CMK (cell line): Measurements from ENCODE around the gene TMIE.
A peak's percentile ranks its signal among the peaks of the same experiment; 100 is the strongest.
"Not testable (repeated sequence)": the region's sequence is repeated elsewhere in the genome, so short reads cannot be mapped to it uniquely, and the experiment has no call there.

Experiments
- DNase-seq: peaks from one replicate; pipeline ENCODE4 v3.0.0-alpha.2; 2010; ENCODE audit warnings: low read depth

TMIE gene

DNA sequence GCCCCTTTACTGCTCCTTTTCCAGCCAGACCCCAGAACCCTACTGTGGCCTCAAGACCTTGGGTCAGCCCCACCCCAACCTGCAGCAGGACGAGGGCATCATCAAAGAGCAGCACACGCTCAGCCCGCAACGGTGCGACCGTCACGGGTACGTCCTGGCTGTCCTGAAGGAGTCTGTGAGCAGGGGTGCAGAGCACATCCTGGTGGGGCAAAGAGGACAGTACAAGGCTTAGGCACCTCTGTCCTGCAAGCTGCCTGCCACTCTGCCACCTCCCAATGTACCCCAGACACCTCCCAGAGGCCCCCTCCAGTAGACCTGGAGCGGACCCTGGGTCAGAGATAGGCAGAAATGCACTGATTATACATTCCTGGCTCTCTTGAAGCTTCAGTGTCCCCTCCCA lies 15.7 kb upstream of the TMIE start:
- no peak for DNase-seq

DNA sequence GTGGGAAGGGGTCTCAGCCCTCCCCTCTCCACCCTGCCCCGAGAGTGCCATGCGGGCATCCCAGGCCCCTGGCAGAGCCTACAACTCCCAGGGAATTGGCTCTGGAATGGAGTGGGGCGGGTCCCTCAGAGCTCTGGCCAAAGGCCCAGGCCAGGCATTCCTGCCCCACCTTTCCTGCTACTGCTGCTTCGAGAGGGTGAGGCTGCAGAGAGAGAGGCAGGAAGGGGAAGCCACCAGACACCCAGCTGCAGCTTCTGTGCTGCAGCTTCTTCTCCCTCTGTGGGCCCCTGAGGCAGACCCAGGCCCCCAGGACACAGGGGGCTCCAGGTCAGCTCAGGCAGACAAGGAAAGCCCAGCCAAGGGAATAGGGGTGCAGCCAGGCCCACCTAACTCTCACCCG lies 10.4 kb upstream of the TMIE start:
- DNase-seq = no peak

- DNase-seq = no peak
These were observed 8.6 kb upstream of the TMIE start for GRCh38 chr3:46692566-46692990.

DNA sequence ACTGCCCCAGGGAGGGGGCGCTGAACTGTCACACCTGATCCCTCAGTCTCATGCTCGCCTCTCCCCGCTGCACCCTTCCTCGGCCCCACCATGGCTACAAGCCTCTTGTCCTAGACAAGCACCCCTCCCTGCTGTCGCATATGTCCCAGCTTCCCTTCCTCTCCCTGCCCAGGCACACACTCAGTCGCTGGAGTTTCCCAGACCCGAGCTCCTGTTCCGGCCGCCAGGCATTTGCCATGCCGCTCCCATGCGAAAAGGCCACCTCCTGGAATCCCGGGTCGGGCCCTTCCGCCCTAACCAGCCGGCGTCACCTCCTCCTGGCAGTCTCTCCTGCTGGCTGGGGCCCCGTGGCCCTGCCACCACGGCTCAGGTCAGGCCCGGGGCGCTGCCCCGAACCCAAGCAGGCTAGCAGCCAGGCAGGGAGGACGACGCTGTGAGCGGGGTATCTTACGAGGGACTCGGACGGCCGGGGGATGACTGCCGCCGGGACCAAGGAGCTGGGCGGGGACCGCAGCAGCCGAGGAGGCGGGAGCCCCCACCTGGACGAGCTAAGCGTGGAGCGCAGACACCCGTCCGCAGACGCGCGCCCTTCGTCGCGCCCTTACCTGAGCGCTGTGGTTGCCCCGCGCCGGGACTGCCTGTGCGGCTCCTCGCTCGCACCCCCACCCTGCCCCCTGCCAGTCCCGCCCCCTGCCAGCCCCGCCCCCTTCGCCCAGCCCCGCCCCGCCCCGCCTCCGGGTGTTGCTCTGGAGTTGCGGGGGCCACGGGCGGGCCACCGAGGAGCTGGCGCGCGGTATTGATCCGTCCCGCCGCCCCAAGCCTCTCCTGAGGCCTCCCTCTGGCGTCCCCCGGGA lies 7.9 kb upstream of the TMIE start, which contains the start of gene ALS2CL:
TSS of gene ALS2CL (minus strand) at position 642 of the 854 bp plus-strand sequence. CDS start 4,239 bp downstream, outside the sequence.
- peak; percentile 61 for DNase-seq

- peak; percentile 42 for DNase-seq
These were observed 7.3 kb upstream of the TMIE start for GRCh38 chr3:46693892-46694226.

DNA sequence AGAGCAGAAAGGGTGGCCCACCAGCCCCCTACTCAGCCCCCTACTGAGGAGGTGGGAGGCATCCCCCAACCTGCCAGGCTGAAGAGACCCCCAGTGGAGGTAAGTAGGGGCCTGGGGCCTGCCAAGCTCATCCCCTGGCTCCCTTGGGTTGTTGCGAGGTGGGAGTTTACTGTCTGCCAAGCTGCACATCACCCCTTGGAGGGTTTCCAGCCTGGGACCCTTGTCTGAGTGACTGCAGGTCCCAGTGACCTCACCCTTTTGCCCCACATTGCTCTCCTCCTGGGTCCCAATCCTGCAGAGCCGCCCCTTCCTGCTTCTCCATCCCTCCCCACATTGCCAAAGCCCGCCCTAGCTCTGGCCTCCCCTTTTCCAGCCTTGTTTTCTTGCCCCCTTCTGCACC lies 6.7 kb upstream of the TMIE start:
- no peak for DNase-seq

DNA sequence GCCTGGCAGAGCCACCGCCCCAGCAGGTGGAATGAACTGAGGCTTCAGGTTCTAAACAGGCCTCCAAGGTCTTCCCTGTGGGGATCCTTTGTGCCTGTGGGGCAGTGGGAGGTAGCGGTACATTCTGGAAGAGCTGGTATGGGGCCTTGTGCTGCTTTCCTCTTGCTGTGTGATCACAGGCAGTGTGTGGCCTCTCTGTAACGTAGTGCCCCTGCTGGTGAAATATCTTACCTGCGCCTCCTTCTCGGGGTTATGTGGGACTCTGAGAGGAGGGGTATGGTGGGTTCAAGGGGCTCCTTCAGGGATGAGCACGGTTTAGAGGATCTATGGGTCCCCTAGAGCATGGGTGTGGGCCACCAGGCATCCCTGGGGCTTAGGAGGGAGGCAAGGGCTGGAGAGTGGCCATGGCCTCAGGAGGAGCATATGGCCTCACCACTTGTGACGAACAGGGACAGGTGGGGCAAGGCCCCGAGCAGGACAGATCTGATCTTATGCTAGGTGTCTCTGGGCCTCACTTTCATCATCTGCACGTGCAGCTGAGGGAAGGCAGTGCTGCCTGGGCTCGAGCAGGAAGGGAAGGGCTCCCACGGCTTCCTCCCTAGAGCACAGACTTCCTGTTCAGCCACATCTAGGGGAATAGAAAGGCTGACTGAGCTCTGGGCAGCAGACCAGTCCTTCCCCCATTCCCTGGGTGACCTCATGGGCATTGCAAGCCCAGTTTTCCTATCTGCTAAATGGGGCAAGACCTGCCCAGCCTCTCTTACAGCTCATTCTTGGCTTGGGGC lies 5.8 kb upstream of the TMIE start:
- DNase-seq = peak; percentile 89

- no peak for DNase-seq
These were observed 5.0 kb upstream of the TMIE start for GRCh38 chr3:46695962-46696894.

DNA sequence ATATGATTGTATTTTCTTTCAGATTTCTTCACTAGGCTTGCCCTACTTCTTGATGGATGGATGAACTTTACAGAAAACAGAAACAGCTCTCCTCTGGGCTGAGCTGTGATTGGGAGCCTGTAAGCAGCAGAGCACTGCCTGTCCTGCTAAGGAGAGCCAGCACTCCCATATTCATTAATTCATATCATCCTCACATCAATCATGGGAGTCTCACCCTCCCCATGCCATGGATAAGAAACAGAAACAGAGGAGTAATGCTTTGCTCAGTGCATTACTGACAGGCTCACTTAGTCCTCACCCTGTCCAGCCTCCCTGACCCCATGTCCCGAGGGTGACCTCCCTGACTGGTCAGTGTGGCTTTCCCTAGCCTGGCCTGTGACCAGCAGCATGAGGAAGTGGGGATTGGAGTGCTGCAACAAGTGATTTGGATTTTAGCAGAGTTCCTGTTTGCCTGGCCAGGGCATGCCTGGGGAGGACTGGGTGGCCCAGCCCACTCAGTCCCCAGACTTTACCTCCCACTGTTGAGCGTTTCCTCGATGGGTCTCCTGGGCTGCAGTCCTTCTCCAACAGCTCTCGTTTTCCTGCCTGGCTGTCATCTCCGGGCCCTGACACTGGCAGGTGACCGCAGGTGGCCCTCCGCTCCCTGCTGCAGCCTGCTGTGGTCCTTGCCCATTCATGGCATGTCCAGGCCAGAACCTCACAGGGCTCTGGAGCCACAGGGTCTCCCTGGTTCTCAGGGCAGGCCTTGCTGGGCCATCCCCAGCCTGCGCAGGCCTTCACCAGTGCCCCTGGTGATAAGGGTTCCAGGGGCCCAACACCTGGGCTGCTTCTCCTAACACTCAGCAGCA lies 1.3 kb upstream of the TMIE start:
- no peak for DNase-seq

GRCh38 chr3:46700772-46701171 lies 420 bp upstream of the TMIE start:
- DNase-seq = no peak

GRCh38 chr3:46702246-46703012 lies 1.2 kb downstream of the TMIE start:
- no peak for DNase-seq

DNA sequence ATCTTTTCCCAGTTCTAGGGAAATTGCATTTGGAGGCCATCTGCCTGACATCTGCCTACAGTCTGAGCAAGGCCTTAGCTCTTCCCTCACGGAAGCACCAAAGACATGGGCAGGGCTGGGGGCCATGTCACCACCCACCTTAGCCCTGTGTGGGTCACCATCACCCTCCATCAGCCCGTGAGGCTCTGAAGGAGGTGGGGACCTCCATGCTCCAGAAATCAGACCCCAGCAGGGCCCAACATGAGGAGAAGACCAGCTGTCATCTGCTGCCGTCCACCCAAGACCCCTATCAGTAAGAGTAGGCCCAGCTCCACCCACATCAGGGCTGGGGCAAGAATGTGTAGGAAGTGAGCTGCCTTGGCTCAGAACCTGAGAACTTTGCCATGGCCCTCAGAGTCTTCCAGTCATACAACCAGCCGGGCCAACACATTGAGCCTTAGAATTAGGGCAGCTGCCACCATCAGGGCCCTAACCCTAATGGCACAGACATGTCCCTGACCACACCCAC lies 1.9 kb downstream of the TMIE start:
- DNase-seq = no peak

DNA sequence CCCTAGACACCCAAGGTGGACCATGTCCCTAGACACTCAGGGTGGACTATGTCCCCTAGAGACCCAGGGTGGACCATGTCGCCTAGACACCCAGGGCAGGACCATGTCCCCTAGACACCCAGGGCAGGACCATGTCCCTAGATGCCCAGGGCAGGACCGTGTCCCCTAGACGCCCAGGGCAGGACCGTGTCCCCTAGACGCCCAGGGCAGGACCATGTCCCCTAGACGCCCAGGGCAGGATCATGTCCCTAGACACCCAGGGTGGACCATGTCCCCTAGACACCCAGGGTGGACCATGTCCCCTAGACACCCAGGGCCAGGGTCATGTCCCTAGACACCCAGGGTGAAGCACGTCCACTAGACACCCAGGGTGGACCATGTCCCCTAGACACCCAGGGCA lies 3.2 kb downstream of the TMIE start:
- not testable (repeated sequence) for DNase-seq

GRCh38 chr3:46705022-46705530 lies 3.9 kb downstream of the TMIE start:
- DNase-seq = peak; percentile 35

GRCh38 chr3:46705751-46706552 lies 4.8 kb downstream of the TMIE start:
- DNase-seq = no peak

DNA sequence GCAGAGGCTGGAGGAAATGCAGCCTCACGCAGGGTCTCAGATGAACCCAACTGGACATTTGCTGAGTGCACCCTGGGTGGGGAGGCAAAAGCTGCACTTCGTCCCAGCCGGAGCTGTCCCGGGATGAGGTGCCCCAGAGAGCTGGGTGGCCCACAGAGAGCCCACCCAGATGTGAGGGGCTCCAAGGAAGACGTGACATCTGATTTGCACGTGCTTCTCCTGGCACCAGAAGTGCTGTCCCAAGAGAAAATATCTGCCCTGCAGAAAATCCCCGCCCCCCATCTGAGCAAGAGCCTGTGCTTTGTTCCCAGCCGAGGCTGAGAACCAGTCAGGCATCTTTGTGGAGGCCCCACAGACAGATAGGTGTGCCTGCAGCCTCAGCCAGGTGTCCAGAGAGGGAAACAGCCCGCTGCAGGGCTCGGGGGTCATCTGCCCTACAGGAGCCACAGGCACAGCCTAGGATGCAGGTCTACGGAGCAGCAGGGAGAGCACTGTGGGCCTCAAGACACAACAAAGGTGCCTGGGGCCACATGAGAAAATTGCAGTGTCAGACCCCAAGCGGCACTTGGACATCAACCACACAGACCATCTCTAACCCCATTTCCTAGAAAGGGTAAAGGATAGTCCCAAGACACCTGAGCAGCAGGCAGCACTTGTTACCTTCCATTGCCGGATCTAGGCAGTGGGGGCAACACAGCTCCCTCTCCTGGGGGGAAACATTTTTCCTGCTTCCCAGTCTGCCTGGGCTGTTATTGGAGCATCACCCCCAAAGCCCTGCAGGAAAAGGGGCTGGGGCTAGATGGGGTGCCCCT lies 5.8 kb downstream of the TMIE start:
- no peak for DNase-seq

DNA sequence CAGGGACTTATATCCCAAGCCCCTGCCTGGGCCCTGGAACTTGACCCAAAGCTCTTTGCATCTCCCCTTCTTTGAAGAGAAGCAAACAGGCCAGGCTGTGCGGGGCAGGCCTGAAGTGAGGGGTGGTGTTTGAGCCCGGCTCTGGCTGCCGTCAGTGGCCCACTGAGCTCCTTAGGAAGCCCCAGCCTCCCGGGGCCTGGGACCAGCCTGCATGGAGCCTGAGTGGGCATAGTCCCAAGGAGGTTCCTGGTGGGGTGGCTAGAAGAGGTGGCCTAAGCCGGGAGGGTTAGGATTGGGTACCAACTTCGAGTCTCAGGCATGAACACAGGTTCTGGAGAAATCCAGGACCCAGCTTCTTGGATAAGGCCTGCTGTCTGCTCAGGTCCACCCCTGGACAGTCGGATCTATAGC lies 6.4 kb downstream of the TMIE start:
- DNase-seq = no peak
